NCI-H1436 treated with DMSO at 0.1 percent for 48 hours (cell line): ENCODE results near the gene PI4KA.
"Not testable (repeated sequence)": the region's sequence is repeated elsewhere in the genome, so short reads cannot be mapped to it uniquely, and the experiment has no call there.

Experiments used
- DNase-seq: peaks from one replicate; lab custom pipeline; 2025; lab: John Stamatoyannopoulos, UW

Gene PI4KA

GRCh38 chr22:20694256-20694655, 164.4 kb downstream of the PI4KA start:
- not testable (repeated sequence) for DNase-seq

- DNase-seq, result not testable (repeated sequence)
Measured at GRCh38 chr22:20692926-20693325, 165.7 kb downstream of the PI4KA start.

GRCh38 chr22:20690586-20691317, 167.9 kb downstream of the PI4KA start:
- not testable (repeated sequence) for DNase-seq

GRCh38 chr22:20687356-20688172, 171.0 kb downstream of the PI4KA start:
- DNase-seq, result not testable (repeated sequence)

- DNase-seq, result not testable (repeated sequence)
Measured at GRCh38 chr22:20685764-20686163, 172.8 kb downstream of the PI4KA start.

- not testable (repeated sequence) for DNase-seq
Measured at GRCh38 chr22:20678792-20679435, 179.7 kb downstream of the PI4KA start.

GRCh38 chr22:20677684-20678242, 180.8 kb downstream of the PI4KA start:
- no peak for DNase-seq

- not testable (repeated sequence) for DNase-seq
Measured at GRCh38 chr22:20675613-20676012, 183.0 kb downstream of the PI4KA start.

GRCh38 chr22:20674998-20675397, 183.6 kb downstream of the PI4KA start:
- no peak for DNase-seq

- DNase-seq, result no peak
Measured at GRCh38 chr22:20673295-20674195, 185.1 kb downstream of the PI4KA start.

- no peak for DNase-seq
Measured at GRCh38 chr22:20672732-20673131, 185.9 kb downstream of the PI4KA start.

GRCh38 chr22:20672082-20672424, 186.6 kb downstream of the PI4KA start:
- no peak for DNase-seq

GRCh38 chr22:20671409-20672081, 187.1 kb downstream of the PI4KA start:
- DNase-seq, result no peak

- DNase-seq, result not testable (repeated sequence)
Measured at GRCh38 chr22:20670457-20671261, 188.0 kb downstream of the PI4KA start.

GRCh38 chr22:20669884-20670283, 188.7 kb downstream of the PI4KA start:
- DNase-seq, result not testable (repeated sequence)

- not testable (repeated sequence) for DNase-seq
Measured at GRCh38 chr22:20669471-20669870, 189.1 kb downstream of the PI4KA start.

GRCh38 chr22:20668769-20669168, 189.8 kb downstream of the PI4KA start:
- DNase-seq, result not testable (repeated sequence)

GRCh38 chr22:20668226-20668625, 190.4 kb downstream of the PI4KA start:
- DNase-seq, result not testable (repeated sequence)

- not testable (repeated sequence) for DNase-seq
Measured at GRCh38 chr22:20667548-20667947, 191.1 kb downstream of the PI4KA start.

- no peak for DNase-seq
Measured at GRCh38 chr22:20666560-20666959, 192.1 kb downstream of the PI4KA start.
